Measurements from ENCODE around the gene KHDRBS2.

GRCh38 chr6:61940919-61941318 lies 345.1 kb downstream of the KHDRBS2 start:
- TF ChIP-seq, protein P1, sequence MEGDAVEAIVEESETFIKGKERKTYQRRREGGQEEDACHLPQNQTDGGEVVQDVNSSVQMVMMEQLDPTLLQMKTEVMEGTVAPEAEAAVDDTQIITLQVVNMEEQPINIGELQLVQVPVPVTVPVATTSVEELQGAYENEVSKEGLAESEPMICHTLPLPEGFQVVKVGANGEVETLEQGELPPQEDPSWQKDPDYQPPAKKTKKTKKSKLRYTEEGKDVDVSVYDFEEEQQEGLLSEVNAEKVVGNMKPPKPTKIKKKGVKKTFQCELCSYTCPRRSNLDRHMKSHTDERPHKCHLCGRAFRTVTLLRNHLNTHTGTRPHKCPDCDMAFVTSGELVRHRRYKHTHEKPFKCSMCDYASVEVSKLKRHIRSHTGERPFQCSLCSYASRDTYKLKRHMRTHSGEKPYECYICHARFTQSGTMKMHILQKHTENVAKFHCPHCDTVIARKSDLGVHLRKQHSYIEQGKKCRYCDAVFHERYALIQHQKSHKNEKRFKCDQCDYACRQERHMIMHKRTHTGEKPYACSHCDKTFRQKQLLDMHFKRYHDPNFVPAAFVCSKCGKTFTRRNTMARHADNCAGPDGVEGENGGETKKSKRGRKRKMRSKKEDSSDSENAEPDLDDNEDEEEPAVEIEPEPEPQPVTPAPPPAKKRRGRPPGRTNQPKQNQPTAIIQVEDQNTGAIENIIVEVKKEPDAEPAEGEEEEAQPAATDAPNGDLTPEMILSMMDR (IDR thresholded peaks at IDR 0.05): no peak
- TF ChIP-seq POLR2AphosphoS5 (IDR thresholded peaks at IDR 0.05) (no peak), POLR2A (IDR thresholded peaks at IDR 0.05) (no peak)

All from breast epithelium (tissue), 3 donors.